Suprapubic skin (tissue), 4 donors: ENCODE measurements around the gene SUSD6. TPM values are rescaled to one million over a fixed set of nuclear protein-coding genes. Genes with fewer than 3 reads are reported as not detected.

Experiments
- DNase-seq, 2 donors: peaks; one replicate each; pipeline ENCODE4 v3.0.0-alpha.2; 2019; ENCODE audit warnings: low spot score in 2 of 2
- H3K27ac ChIP-seq: fragments of 200-600 bp; sonication (generic); one replicate; pipeline ENCODE4 v1.5.1; 2019
- H3K27me3 ChIP-seq: fragments of 200-600 bp; sonication (generic); one replicate; pipeline ENCODE4 v1.5.1; 2019
- H3K36me3 ChIP-seq: fragments of 200-600 bp; sonication (generic); one replicate; pipeline ENCODE4 v1.5.1; 2019
- H3K4me1 ChIP-seq: fragments of 200-600 bp; sonication (generic); one replicate; pipeline ENCODE4 v1.5.1; 2019
- H3K4me3 ChIP-seq: fragments of 200-600 bp; sonication (generic); one replicate; pipeline ENCODE4 v1.5.1; 2019; ENCODE audit warnings: mild to moderate bottlenecking
- H3K9me3 ChIP-seq: fragments of 200-600 bp; sonication (generic); one replicate; pipeline ENCODE4 v1.5.1; 2019
- CTCF ChIP-seq, 2 donors: fragments of 200-600 bp in 1 of 2; fragments of 450-650 bp in 1 of 2; sonication (generic) in 1 of 2; IDR thresholded peaks; one replicate each; pipeline ENCODE4 v1.5.1; 2016 to 2019; ENCODE audit warnings: antibody characterized with exemption in 2 of 2, mild to moderate bottlenecking in 1 of 2, moderate library complexity in 1 of 2
- EP300 ChIP-seq: sonication (generic); formaldehyde crosslinking; IDR thresholded peaks from one replicate; pipeline ENCODE4 v1.6.1; 2017; ENCODE audit warnings: antibody characterized with exemption
- POLR2A ChIP-seq, 2 donors: fragments of 450-650 bp; IDR thresholded peaks; one replicate each; pipeline ENCODE4 v1.6.1; 2017; ENCODE audit warnings: antibody characterized with exemption in 2 of 2, mild to moderate bottlenecking in 2 of 2, moderate library complexity in 2 of 2
- POLR2AphosphoS5 ChIP-seq, 3 donors: sonication (generic); formaldehyde crosslinking; IDR thresholded peaks; one replicate each; pipeline ENCODE4 v1.6.1; 2017; ENCODE audit warnings: antibody characterized with exemption in 3 of 3
- WGBS: methylation state at CpG from one replicate; pipeline ENCODE4 v1.1.5; 2018; 5-methylcytosine and 5-hydroxymethylcytosine counted together
- total RNA-seq, 4 donors: library from RNA; depleted of rRNA; stranded (reverse); fragments of >200 nt; gene quantifications; one replicate each; pipeline ENCODE4 v1.1.0, GENCODE V29; 2016

Gene SUSD6
- total RNA-seq, 4 donors from 2014 or later = 45.1 to 60.4 (median 56.7) TPM

- H3K27me3 ChIP-seq = no peaks in the 10 kb centered on the region
- H3K9me3 ChIP-seq = no peaks in the 10 kb centered on the region
- H3K36me3 ChIP-seq = peaks cover 50% of the 10 kb centered on the region
- WGBS = 65% methylated on average over 1 of the region's 1 CpG
- peaks cover 40% of the 10 kb centered on the region for H3K4me1 ChIP-seq
- H3K4me3 ChIP-seq = no peak overlapping the region
- peak overlapping the region; percentile 77 for H3K27ac ChIP-seq
- no peak for TF ChIP-seq POLR2A (IDR thresholded peaks at IDR 0.05)
- no peak for TF ChIP-seq EP300
- no peak for TF ChIP-seq CTCF (IDR thresholded peaks at IDR 0.05)
- no peak for TF ChIP-seq POLR2AphosphoS5 (IDR thresholded peaks at IDR 0.05)
- DNase-seq = no peak
Observed at GRCh38 chr14:69710378-69710777, 99.0 kb downstream of the SUSD6 start.

- Histone ChIP-seq H3K9me3 (no peaks in the 10 kb centered on the region), H3K4me1 (peaks cover 47% of the 10 kb centered on the region), H3K36me3 (peaks cover 44% of the 10 kb centered on the region), H3K4me3 (no peak overlapping the region), H3K27ac (peak overlapping the region; percentile 77), H3K27me3 (no peaks in the 10 kb centered on the region)
- no peak for DNase-seq
- TF ChIP-seq POLR2AphosphoS5 (IDR thresholded peaks at IDR 0.05) (no peak), EP300 (no peak), POLR2A (IDR thresholded peaks at IDR 0.05) (no peak), CTCF (IDR thresholded peaks at IDR 0.05) (no peak)
- WGBS = 38% methylated on average over 4 of the region's 4 CpGs
Observed at GRCh38 chr14:69711065-69711464, 99.7 kb downstream of the SUSD6 start.

GRCh38 chr14:69711477-69711876 lies 100.1 kb downstream of the SUSD6 start:
- H3K36me3 ChIP-seq = peaks cover 42% of the 10 kb centered on the region
- TF ChIP-seq CTCF (IDR thresholded peaks at IDR 0.05) (no peak), POLR2AphosphoS5 (IDR thresholded peaks at IDR 0.05) (no peak), EP300 (no peak), POLR2A (IDR thresholded peaks at IDR 0.05) (no peak)
- peak overlapping the region; percentile 77 for H3K27ac ChIP-seq

GRCh38 chr14:69711881-69712560 lies 100.6 kb downstream of the SUSD6 start:
- 25% methylated on average over 7 of the region's 11 CpGs for WGBS

More at GRCh38 chr14:69711477-69711876, 100.1 kb downstream of the SUSD6 start:
- no peaks in the 10 kb centered on the region for H3K27me3 ChIP-seq
- no peak for DNase-seq
- WGBS = 25% methylated on average over 1 of the region's 1 CpG
- no peaks in the 10 kb centered on the region for H3K9me3 ChIP-seq
- no peak overlapping the region for H3K4me3 ChIP-seq
- H3K4me1 ChIP-seq = peaks cover 51% of the 10 kb centered on the region

More at GRCh38 chr14:69711881-69712560, 100.6 kb downstream of the SUSD6 start:
- Histone ChIP-seq H3K9me3 (no peaks in the 10 kb centered on the region), H3K27ac (peak overlapping the region; percentile 77), H3K4me3 (no peak overlapping the region), H3K36me3 (peaks cover 36% of the 10 kb centered on the region), H3K27me3 (no peaks in the 10 kb centered on the region), H3K4me1 (peaks cover 56% of the 10 kb centered on the region)
- no peak for DNase-seq
- TF ChIP-seq EP300 = no peak
- no peak for TF ChIP-seq POLR2A (IDR thresholded peaks at IDR 0.05)
- TF ChIP-seq POLR2AphosphoS5 (IDR thresholded peaks at IDR 0.05) = no peak
- TF ChIP-seq CTCF (IDR thresholded peaks at IDR 0.05) = no peak
